GM21717 (cell line): Measurements from ENCODE around the gene CREB3L1.
"Not testable (repeated sequence)": the region's sequence is repeated elsewhere in the genome, so short reads cannot be mapped to it uniquely, and the experiment has no call there.

Experiments used
- ATAC-seq: cut with Tn5 transposase; IDR thresholded peaks from one replicate; pipeline ENCODE4 v1.9.1; 2021; ENCODE audit warnings: mild to moderate bottlenecking, moderate library complexity; ENCODE audit not compliant: unreplicated experiment

CREB3L1 gene

DNA sequence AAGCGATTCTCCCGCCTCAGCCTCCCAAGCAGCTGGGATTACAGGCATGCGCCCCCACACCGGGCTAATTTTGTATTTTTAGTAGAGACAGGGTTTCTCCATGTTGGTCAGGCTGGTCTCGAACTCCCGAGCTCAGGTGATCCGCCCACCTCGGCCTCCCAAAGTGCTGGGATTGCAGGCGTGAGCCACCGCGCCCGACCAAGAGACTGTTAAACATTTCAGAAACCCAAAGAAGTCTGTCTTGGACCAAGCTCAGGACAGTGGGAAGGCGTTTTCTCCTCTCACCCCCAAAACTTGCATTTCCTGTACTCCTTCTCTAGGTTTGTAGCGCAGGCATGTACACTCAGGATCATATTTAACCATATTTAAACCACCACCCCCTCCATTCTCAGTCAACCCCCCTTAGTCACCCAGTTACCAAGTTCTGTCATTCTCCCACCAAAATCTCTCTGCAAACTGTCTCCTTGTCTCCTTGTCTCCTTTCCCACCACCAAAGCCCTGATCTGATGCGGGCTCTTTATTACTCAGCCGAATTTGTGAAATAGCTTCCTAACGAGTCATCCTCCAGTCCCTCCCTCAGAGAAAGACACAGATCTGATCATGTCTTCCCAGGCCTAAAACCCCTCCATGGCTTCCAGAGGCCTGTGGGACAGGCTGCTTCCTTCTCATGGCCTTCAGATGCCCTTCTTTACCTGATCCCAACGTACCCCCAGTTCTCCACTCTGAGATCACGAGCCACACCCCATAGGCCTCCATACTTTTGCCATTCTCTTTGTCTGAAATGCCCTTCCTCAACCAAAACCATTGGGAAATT lies 29.0 kb upstream of the CREB3L1 start:
- no peak for ATAC-seq

DNA sequence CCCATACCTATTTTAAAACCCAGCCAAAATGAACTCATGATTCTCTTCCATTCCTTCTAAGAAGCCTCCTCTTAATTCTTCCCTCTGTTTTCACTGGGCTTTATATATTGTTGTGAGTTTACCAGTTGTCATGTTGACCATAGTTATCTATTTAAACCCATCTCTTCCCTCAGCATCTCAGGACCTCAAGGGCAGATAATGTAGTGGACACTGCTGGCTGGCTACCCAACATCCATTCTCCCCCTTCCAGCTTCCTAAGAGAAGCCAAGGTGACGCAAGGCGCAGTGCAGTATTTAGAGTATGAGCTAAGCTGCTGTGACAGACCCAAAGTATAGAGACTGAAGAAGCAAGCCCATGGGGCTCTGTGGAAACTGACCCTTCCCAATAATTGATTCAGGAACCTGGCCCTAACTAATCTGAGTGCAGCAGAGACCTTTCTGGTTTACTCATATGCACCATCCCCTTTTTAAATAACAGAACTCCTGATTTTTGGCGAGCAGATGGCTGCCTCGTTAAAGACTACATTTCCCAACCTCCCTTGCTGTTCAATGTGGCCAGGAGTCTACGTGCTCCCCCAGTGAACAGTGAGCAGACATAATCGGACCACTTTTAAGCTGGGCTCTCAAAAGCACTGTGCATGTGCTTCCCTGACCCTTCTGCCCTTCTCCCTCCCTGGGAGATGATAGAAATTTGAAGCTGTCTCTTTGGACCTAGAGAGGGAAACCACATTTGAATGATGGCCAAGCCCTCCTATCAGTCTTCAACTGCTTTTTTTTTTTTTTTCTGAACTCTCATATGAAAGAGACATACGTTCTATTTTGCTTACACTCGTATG lies 28.1 kb upstream of the CREB3L1 start:
- ATAC-seq, result no peak

DNA sequence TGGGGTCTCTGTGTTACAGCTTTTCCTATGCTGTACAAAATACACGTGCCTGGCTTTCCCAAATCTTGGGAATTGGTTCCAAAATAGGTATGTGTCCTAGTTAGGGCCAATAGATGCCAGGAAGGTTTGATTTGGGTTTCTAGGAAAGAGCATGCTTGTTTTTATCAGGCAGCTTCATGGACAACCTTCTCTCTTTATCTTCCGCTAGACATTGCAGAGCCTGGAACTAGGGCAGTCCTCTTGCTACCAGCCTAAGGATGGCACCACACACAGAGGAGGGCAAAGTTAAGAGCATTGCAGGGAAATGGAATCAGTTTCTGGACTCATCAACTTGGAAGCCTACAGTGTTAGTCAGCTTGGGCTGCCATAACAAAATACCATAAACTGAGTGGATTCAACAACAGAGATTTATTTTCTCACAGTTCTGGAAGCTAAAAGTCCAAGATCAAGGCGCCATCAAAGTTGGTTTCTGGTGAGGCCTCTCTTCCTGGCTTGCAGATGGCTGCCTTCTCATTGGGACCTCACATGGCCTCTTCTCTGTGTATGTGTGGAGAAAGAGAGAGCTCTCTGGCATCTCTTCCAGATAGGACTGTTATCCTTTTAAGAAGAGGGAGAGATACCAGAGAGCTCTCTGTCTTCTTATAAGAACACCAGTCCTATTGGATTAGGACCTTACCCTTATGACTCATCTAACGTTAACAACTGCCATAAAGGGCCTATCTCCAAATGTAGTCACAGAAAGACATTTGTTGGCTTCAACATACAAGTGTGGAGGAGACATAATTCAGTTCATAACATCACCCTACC lies 27.3 kb upstream of the CREB3L1 start:
- no peak for ATAC-seq

DNA sequence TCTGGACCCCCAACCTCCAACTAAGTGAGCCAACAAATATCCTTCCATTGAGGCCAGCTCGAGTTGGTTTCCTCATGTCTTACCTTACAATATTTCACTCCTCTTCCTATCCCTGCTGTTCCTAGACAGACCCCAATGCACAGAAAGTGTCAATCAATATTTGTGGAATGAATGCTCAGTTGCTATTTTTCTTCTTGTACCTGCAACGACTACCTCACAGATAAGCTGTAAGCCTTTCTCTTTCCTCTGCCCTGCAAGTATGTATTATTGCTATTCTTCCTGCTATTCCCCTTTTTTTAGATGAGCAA lies 26.8 kb upstream of the CREB3L1 start:
- ATAC-seq, result no peak

DNA sequence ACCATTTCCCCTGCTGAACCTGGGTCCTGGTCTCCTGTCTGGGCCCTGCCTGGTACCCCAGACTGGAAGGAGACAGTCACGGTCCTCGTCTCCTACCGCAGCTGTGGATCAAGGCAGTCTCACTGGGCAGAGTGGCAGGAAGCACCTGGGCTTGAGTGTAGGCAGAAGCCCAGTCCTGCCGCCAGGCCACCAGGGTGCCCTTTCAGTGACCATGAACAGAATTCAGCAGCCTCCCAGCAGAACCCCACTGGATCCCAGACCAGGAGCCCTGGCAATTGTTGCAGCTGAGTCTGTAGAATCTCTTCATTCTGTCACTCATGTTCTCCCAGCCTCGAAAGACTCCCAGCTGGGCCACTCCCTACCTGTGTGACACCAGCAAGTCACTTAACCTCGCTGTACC lies 25.5 kb upstream of the CREB3L1 start:
- ATAC-seq, result no peak

DNA sequence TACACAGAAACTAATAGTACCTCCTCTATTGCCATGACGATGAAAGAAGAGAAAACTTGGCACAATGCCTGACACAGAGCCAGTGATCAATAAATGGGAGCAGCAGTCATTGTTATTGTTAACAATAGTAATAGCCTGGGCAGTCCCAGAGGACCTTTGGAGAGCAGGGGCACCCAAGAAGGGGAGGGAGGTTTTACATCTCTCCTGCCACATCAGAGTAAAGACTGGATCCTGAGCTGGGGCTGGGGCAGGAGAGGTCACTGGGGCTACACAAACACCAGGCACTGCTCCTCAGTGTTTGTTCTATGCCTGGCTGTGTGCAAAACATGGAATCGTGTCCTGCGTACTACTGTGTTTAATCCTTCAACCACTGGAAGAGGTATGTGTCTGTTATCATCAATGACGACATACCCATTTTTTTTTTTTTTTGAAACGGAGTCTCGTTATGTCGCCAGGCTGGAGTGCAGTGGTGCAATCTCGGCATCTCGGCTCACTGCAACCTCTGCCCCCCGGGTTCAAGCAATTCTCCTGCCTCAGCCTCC lies 25.0 kb upstream of the CREB3L1 start:
- ATAC-seq, result no peak

DNA sequence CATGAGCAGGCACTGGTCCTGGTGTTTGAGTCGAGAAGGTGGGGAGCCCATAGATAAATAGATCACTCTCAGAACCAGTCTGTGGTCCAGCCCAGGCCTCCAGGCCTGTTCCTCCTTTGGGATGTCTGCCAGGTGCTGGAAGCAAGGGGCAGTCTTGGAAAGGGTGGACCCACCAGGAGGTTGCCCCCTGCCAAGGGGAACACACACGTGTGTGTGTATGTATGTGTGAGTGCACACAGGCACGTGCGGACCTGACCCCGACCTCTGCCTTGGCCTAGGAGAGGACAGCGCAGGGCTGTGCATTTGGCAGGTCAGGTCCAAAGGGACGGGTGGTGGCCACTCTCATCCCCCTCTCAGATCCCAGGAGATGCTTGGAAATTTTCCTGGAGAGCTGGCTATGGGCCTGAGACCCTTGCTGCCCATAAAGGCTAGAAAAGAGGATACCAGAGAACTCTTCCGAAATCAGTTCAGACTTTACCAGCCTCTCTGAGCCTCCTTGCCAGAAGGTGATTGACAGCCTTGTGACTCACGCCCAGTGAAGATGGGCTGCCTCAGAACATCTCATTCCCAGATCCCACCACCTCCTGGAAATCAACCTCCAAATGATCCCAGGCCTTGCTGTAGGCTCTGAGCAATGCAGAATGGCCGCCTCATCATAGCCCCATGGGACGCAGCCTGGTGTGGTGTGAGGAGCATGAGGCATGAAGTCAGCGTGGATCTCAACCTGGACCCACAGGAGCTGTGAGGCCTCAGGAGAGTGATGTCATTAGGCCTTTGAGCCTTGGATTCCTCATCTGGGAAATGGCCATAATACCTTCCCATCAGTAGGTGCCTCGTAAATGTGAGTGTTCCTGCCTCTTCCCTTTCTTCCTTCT lies 24.0 kb upstream of the CREB3L1 start:
- no peak for ATAC-seq

DNA sequence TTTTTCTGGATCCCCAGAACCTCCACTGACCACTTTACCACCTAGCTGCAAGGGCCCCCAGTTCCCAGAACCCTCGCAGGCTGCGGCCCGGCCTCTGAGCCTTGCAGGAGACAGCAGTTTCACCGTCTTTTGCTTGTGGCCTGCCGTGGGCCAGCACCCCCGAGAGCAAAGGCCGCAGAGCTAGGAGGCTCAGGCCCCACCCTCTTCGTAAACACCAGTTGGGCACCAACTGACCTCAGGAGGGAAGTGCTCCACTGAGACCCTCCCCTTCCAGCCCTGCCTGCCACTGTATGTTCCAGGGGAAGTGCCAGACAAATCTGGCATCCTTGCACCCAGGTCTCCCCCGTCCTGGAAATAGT lies 23.4 kb upstream of the CREB3L1 start:
- ATAC-seq, result no peak

DNA sequence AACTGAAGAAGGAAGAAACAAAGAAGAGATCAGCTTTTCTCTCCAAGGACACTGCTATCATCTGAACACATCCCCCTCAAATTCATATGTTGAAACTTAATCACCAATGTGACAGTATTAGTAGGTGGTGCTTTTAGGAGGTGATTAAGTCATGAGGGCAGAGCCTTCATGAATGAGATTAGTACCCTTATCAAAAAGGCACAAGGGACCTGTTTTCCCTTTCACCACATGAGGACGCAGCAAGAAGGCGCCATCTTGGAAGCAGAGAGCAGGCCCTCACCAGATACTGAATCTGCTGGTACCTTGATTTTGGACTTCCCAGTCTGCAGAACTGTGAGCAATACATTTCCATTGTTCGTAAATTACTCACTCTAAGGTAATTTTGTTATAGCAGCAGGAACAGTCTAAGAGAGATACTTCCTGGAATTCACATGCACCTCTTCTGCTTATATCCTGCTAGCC lies 20.9 kb upstream of the CREB3L1 start:
- ATAC-seq, result no peak

DNA sequence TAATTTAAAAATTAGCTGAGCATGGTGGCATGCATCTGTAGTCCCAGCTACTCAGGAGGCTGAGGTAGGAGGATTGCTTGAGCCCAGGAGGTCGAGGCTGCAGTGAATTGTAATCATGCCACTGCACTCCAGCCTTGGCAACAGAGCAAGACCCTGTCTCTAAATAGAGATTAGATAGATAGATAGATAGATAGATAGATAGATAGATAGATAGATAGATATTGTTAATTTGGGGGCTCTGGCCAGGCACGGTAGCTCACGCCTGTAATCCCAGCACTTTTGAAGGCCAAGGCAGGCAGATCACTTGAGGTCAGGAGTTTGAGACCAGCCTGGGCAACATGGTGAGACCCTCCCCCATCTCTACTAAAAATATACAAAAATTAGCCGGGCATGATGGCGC lies 18.1 kb upstream of the CREB3L1 start:
- ATAC-seq, result not testable (repeated sequence)

DNA sequence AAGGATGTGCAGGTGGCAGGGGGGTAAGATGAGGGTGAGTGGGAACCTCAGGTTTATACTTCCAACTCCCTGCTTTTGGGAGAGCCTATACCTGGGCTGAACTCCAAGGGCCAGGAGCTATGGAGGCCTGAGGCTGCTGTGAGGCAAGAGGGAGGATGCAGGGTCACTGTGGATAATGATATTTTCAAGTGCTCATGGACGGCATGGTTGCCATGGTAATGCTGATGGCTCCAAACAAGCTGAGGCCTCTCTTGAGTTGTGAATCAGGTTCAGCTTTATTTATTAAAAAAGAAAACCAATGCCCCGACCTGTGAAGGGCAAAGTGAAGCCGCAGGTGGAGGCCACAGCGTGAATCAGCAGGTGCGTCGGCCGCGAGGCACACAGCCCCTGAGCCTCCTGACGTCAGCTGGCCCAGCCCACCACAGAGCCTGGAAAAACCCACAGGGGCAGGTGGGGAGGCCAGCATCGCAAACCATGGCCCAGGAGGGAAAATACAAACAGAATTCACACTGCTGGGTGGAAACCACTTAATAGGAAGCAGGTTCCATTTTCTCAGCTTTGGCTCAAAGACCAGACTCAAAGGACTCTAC lies 17.4 kb upstream of the CREB3L1 start:
- ATAC-seq, result no peak

DNA sequence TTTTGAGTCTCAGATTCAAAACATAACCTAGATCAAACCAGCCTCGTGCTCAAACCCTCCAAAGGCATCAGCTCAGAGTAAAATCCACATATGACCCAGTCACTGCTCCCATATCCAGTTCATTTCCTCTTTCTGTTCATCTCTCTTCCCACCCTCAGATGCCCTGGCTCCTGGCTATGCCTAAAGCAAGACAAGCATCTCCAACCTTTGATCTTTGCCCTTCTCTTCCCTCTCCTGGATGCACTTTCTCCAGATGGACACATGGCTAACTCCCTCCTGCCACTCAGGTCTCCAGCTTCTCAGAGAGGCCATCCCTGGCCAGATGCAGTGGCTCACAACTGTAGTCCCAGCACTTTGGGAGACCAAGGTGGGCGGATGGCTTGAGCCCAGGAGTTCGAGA lies 14.3 kb upstream of the CREB3L1 start:
- no peak for ATAC-seq

DNA sequence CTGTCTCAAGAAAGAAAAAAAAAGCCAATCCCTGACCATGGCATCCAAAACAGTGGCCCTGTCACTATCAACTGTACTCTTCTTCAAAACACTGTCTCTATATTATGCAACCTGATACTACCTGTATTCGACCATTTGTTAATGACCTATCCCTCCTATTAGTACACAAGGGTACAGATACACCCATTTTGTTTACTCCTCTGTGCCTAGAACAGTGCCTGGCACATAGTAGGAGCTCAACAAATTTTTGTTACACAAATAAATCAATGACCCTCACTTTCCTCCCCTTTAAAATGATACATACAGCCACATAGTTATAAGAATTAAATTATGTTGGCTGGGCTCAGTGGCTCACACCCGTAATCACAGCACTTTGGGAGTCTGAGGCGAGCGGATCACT lies 13.4 kb upstream of the CREB3L1 start:
- no peak for ATAC-seq

DNA sequence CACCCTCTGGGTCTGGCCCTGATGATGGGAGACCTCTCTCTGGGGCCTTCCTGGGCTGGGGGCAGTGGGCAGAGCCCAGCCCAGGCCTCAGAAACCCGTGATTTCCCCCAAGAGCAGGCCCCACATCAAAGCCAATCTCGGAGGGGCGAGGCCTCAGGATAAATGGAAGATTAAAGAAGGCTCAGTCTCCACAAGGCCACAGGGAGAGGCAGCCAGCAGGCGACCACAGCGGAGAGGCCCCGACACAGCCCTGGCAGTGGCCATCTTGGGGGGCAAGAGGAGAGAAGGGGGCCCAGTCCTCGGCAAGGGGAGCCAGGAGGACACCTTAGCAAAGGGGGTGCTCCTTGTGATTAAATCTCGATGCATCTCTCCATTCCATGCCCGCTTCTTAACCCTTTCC lies 12.5 kb upstream of the CREB3L1 start:
- ATAC-seq, result no peak

DNA sequence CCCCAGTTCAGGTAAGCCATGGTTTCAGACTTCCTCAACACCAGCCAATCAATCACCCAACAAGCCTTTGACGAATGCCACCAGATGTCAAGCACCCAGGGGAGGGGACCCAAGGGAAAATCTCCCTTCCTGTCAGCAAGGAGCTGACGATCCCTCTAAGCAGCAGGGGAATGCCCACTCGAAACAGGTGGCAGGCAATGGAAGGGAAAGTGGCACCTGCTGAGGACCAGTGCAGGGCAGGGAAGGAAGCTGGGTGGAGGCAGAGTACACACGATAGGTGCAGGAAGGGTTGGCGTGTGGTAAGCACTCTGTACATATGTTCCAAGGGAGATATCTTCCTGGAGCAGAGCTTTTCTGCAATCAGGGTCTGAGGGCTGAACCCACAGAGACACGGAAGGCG lies 11.7 kb upstream of the CREB3L1 start:
- ATAC-seq, result no peak

DNA sequence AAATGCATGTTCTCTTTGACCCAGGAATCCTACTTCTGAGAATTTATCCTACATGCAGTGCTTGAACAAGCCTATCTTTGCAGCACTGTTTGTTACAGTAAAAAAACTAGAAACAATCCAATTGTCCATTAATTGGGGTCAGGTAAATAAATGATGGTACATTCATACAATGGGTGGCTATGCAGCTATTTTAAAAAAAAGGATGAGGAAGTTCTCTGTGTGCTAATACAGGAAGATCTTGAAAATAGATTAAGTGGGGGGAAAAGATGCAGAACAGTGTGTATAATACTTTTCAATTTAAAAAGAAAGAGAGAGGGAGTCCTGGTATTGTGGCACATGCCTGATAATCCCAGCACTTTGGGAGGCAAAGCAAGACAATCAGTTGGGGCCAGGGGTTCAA lies 9.5 kb upstream of the CREB3L1 start:
- no peak for ATAC-seq

DNA sequence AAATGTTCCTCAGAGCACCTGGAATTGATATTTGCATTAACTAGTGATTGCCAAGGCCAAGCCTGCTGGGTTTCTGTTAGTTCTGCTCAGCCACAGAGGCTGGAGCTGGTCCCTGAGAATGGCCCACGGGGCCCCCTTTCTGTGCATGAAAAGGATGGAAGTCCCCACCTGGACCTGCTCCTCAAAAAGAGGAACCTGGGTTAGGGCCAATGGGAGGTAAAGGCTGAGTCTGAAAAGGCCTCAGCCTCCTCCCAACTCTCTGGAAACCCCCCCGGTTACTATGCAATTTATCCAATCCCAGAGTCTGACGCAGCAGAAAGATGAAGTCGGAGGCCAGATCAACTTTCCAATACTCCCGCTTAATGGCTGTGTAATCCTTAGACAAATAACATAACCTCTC lies 6.8 kb upstream of the CREB3L1 start:
- no peak for ATAC-seq

DNA sequence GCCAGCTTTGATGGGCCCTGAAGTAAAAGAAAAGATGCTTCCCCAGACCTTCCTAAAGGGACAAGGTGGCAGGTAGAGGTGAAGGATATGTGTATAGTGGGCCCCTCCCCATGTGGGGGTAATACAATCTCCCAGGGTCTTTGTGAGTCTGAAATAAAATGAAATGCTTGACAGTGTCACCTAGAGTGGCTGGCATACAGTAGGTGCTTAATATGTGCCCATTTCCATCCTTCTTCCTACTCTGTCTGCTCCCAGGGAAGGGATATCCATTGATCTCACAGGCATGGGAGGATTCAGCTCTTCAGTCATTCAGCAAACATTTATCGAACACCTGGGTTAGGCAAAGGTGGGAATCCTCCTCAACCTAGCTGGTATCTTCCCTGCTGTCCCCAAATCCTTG lies 6.1 kb upstream of the CREB3L1 start:
- no peak for ATAC-seq

DNA sequence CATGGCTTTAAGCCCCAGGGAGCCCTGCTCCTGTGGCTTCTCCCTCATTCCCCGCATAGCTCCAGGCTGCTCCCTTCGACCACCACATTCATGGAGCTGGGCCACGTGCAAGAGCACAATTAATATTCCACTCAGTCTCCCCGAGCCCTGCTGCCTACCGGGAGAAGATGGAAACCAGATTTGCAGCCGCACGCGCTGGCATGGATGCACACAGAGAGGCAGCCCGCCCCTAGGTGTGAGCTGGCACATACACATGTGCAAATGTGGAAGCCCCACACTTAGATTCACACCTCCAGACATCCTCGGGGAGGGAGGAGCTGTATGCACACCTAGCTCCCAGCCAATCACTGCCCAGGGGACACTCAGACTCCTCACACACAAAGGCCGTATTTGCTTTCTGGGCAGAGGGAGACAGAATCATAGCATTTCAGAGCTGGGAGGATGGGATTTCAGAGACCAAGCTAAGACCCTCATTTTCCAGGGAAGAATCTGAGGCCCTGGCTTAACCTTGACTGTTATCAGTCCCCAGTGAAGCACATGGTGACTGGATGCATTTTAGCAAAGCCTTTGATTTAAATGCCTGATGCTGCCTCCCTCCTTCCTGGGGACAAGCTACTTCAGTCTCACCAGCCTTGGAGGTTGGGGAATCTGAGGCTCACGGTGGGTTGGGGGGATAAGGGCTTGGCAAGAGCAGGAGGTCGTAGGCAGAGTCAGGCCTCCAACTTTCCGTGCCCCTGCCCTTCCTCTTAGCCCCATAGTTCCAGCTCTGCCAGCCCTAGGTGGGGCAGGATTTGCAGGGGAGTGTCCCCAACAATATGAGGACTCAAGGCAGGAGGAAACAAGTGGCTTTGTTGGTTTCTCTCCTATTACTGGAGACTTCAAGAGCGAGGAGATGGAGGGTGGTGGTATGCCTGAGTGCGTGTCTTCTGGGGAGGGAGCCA lies 5.3 kb upstream of the CREB3L1 start:
- ATAC-seq, result no peak
